K562 (cell line): ENCODE results near the gene SNRNP200. TPM values are rescaled to one million over a fixed set of nuclear protein-coding genes. Genes with fewer than 3 reads are reported as not detected.

ENCODE experiments used
- ATAC-seq: fragments of 200-7000 bp; cut with Tn5 transposase; 3 replicates; pipeline ENCODE4 v1.9.1; 2020; ENCODE audit warnings: moderate library complexity
- BruUV-seq: library from RNA; stranded (reverse); fragments of 400-500 nt; replicated peaks from 2 replicates; lab custom pipeline; 2021; lab: Mats Ljungman, UMichigan
- CTCF ChIA-PET: fragments of 300-600 bp; formaldehyde crosslinking; extraction: SDS; loops from one replicate; lab custom pipeline; 2021; ENCODE audit warnings: low intra/inter-chr PET ratio; lab: Yijun Ruan, JAX
- POLR2A ChIA-PET: fragments of 300-600, 350-650 bp; sonication (Branson Sonifier 250); formaldehyde crosslinking; extraction: SDS; loops from one replicate; lab custom pipeline; 2021; ENCODE audit warnings: antibody characterized with exemption, inconsistent platforms; lab: Yijun Ruan, JAX
- DNase-seq, 4 experiments: peaks; one replicate each; pipeline versions ENCODE4 v3.0.0 to v3.0.0-alpha.2; 2011 to 2018; ENCODE audit warnings: low spot score in 3 of 4, mixed read lengths in 3 of 4; ENCODE audit errors: extremely low read depth in 1 of 4
- FAIRE-seq: peaks from 2 replicates; lab custom pipeline; 2011; peaks lifted over from hg19 to GRCh38; lab: Jason Lieb, UNC
- H2AFZ ChIP-seq: 2 replicates; pipeline ENCODE4 v1.6.0; 2011; ENCODE audit warnings: low read depth, low read length, control low read depth, inconsistent platforms
- H3K27ac ChIP-seq: fragments of 200-600 bp; 3 replicates; pipeline ENCODE4 v1.8.0; 2011; ENCODE audit warnings: low read depth, mild to moderate bottlenecking, control low read depth, inconsistent platforms, low read length, moderate library complexity, mixed read lengths; ENCODE audit errors: extremely low read depth
- H3K27me3 ChIP-seq, 2 experiments: fragments of 300-600 bp in 1 of 2; 2 replicates in 1 of 2; 3 replicates in 1 of 2; pipeline versions ENCODE4 v1.6.0 to v1.8.0; 2011; ENCODE audit warnings: inconsistent platforms in 2 of 2, low read length in 2 of 2, mild to moderate bottlenecking in 1 of 2, mixed read lengths in 1 of 2, moderate library complexity in 1 of 2; ENCODE audit not compliant: control insufficient read depth in 2 of 2, insufficient read depth in 2 of 2
- H3K36me3 ChIP-seq: fragments of 300-600 bp; 3 replicates; pipeline ENCODE4 v1.8.0; 2011; ENCODE audit warnings: mild to moderate bottlenecking, low read length, inconsistent platforms; ENCODE audit not compliant: control insufficient read depth, insufficient read depth
- H3K4me1 ChIP-seq, 2 experiments: fragments of 200-600 bp in 1 of 2; replicated peaks in 1 of 2; 2 replicates in 1 of 2; 3 replicates in 1 of 2; pipeline versions ENCODE4 v1.5.1 to v1.8.0; 2011; ENCODE audit warnings: inconsistent platforms in 2 of 2, low read length in 2 of 2, mild to moderate bottlenecking in 1 of 2, mixed read lengths in 1 of 2, moderate library complexity in 1 of 2; ENCODE audit not compliant: control insufficient read depth in 2 of 2, insufficient read depth in 2 of 2
- H3K4me2 ChIP-seq: 2 replicates; pipeline ENCODE4 v1.6.1; 2011; ENCODE audit warnings: low read length, control low read depth, inconsistent platforms, mixed read lengths; ENCODE audit not compliant: insufficient read depth
- H3K4me3 ChIP-seq: fragments of 200-600 bp; sonication (generic), shearing (Covaris generic); 2 replicates; pipeline ENCODE4 v1.5.1; 2016; ENCODE audit warnings: control low read depth, inconsistent platforms
- H3K79me2 ChIP-seq: fragments of 200-600 bp; 3 replicates; pipeline ENCODE4 v1.8.0; 2011; ENCODE audit warnings: low read length, inconsistent platforms; ENCODE audit not compliant: control insufficient read depth, insufficient read depth
- H3K9ac ChIP-seq, 2 experiments: 2 replicates each; pipeline versions ENCODE4 v1.6.0 to v1.6.1; 2011; ENCODE audit warnings: low read depth in 2 of 2, low read length in 2 of 2, control low read depth in 1 of 2, inconsistent platforms in 1 of 2, mild to moderate bottlenecking in 1 of 2, mixed read lengths in 1 of 2; ENCODE audit not compliant: insufficient read depth in 1 of 2
- H3K9me1 ChIP-seq: one replicate; pipeline ENCODE4 v1.6.0; 2011; ENCODE audit warnings: inconsistent platforms, mild to moderate bottlenecking, low read length, moderate library complexity; ENCODE audit not compliant: control insufficient read depth, insufficient read depth
- H3K9me3 ChIP-seq: replicated peaks from 2 replicates; pipeline ENCODE4 v1.5.1; 2011; ENCODE audit warnings: low read depth, low read length, inconsistent platforms; ENCODE audit not compliant: control insufficient read depth, insufficient read depth
- H4K20me1 ChIP-seq: replicated peaks from 2 replicates; pipeline ENCODE4 v1.6.1; 2011; ENCODE audit warnings: low read length, inconsistent platforms, mixed read lengths; ENCODE audit not compliant: control insufficient read depth, insufficient read depth
- ARHGAP35 ChIP-seq: fragments of 450-650 bp; IDR thresholded peaks from 2 replicates; pipeline ENCODE4 v1.6.1; 2018; ENCODE audit not compliant: partially characterized antibody
- CBFA2T3 ChIP-seq: fragments of 450-650 bp; IDR thresholded peaks from 2 replicates; pipeline ENCODE4 v1.6.1; 2017
- FOXK2 ChIP-seq, 2 experiments: fragments of 450-650 bp; IDR thresholded peaks in 1 of 2; conservative IDR thresholded peaks in 1 of 2; 2 replicates each; pipeline ENCODE4 v1.6.1; 2016; ENCODE audit warnings: low read depth in 2 of 2, mild to moderate bottlenecking in 1 of 2
- RHOXF2B ChIP-seq: fragments of 250-450 bp; sonication (Bioruptor Pico); conservative IDR thresholded peaks from 2 replicates; pipeline ENCODE4 v1.5.1; 2021
- SPI1 ChIP-seq: IDR thresholded peaks from 2 replicates; pipeline ENCODE4 v1.6.1; 2011; ENCODE audit warnings: low read depth, low read length, control low read depth, borderline replicate concordance
- ZKSCAN3 ChIP-seq: fragments of 250-450 bp; sonication (Bioruptor Pico); IDR thresholded peaks from 2 replicates; pipeline ENCODE4 v1.4.0; 2020
- ZNF584 ChIP-seq: fragments of 200-800 bp; sonication (Bioruptor generic); IDR thresholded peaks from 2 replicates; pipeline ENCODE4 v1.6.1; 2016; ENCODE audit warnings: low read depth, mild to moderate bottlenecking, missing genetic modification characterization, missing compliant biosample characterization
- WGBS: fragments of 100-300 bp; shearing (Covaris generic); methylation state at CpG from one replicate; pipeline ENCODE4 v1.1.6; 2016; ENCODE audit warnings: low coverage, mixed read lengths; ENCODE audit not compliant: insufficient coverage; ENCODE audit errors: missing lambda C conversion rate; 5-methylcytosine and 5-hydroxymethylcytosine counted together
- in situ Hi-C: fragments of 300-500 bp; cut with MboI; formaldehyde crosslinking; loops from 4 replicates; pipeline ENCODE4 v1.15.0; 2018; ENCODE audit warnings: inconsistent platforms, mixed read lengths
- intact Hi-C: fragments of 100-400 bp; cut with micrococcal nuclease; formaldehyde crosslinking; loops from 2 replicates; pipeline ENCODE4 v1.14.2; 2022
- polyA plus RNA-seq, 8 experiments: library from polyadenylated mRNA; depleted of rRNA in 4 of 8; stranded (reverse) in 5 of 8; unstranded in 3 of 8; fragments of >200 nt; fragmentation: Nextera tagmentation in 2 of 8; fragmentation: Illumina TruSeq in 1 of 8; extraction: Ambion mirVana in 2 of 8; extraction: Trizol in 1 of 8; gene quantifications; 2 replicates each; pipeline versions ENCODE4 v1.2.1 to v1.2.3, GENCODE V29; 2011 to 2014; ENCODE audit warnings: inconsistent platforms in 1 of 8, missing spikeins in 1 of 8
- total RNA-seq, 7 experiments: library from RNA; depleted of rRNA in 6 of 7; stranded (reverse); fragments of >200 nt in 6 of 7; fragmentation: Illumina TruSeq in 2 of 7; extraction: Trizol in 2 of 7; gene quantifications; 2 replicates each; pipeline versions ENCODE4 v1.2.1 to v1.2.3, GENCODE V29; 2011 to 2021; ENCODE audit warnings: low replicate concordance in 1 of 7

The SNRNP200 gene
- total and polyA plus RNA-seq, 9 of the 15 experiments (the other 6 are each of a cell fraction or from before 2014, with no cell fraction given): 76.1 to 231 (median 155) TPM

GRCh38 chr2:96326564-96326963 is 21.2 kb upstream of the SNRNP200 start:
- intact Hi-C loops: no loop called here
- BruUV-seq: TSS peak; percentile 45
- TF ChIP-seq CBFA2T3 (peak; percentile 20), ARHGAP35 (no peak)
- Histone ChIP-seq H3K4me2 (peak overlapping the region; percentile 64), H4K20me1 (no peaks in the 10 kb centered on the region), H3K9me1 (no peaks in the 10 kb centered on the region), H3K9me3 (no peaks in the 10 kb centered on the region), H3K9ac (peak overlapping the region; percentile 56 to 90; a peak in 1 of 4 replicates), H3K4me3 (no peak overlapping the region), H3K79me2 (peaks cover 16% of the 10 kb centered on the region; the same call in 2 of the 3 replicates), H3K4me1 (peaks cover 11 to 28% of the 10 kb centered on the region in 2 experiments; a peak in 4 of 5 replicates), H3K36me3 (peaks cover 19% of the 10 kb centered on the region; the same call in 2 of the 3 replicates), H3K27ac (no peak overlapping the region), H3K27me3 (no peaks in the 10 kb centered on the region), H2AFZ (0 out of 2 replicates have a peak overlapping the region, but pooled peaks have one; percentile 4)
- no peak for DNase-seq
- in situ Hi-C loops: no loop called here
- ATAC-seq: no peak
- 77% methylated on average over 8 of the region's 8 CpGs for WGBS
- FAIRE-seq: peak; percentile 26
- CTCF ChIA-PET: no interaction called here
- POLR2A ChIA-PET: interaction anchor here (1.0 to 1.1 kb wide), 2 partner anchors 10 to 14 kb away, joined by 4 to 5 read pairs; partner anchors contain the start of gene NCAPH

- POLR2A ChIA-PET: interaction anchor here (0.6 to 3.9 kb wide), 5 partner anchors 9 to 35 kb away, joined by 3 to 32 read pairs (median 4); partner anchors contain the start of gene NCAPH
- 50% methylated on average over 8 of the region's 8 CpGs for WGBS
- CTCF ChIA-PET: no interaction called here
- Histone ChIP-seq H3K9me3 (no peaks in the 10 kb centered on the region), H3K9ac (peak overlapping the region; percentile 56 to 90), H3K9me1 (no peaks in the 10 kb centered on the region), H3K4me1 (peaks cover 11 to 35% of the 10 kb centered on the region in 2 experiments; a peak in 4 of 5 replicates), H3K27me3 (no peaks in the 10 kb centered on the region), H4K20me1 (no peaks in the 10 kb centered on the region), H3K4me3 (peak overlapping the region; percentile 44), H3K36me3 (peaks cover 19% of the 10 kb centered on the region; the same call in 2 of the 3 replicates), H3K4me2 (peak overlapping the region; percentile 64), H2AFZ (peak overlapping the region; percentile 75; the same call in 1 of the 2 replicates), H3K27ac (no peak overlapping the region; the same call in 2 of the 3 replicates), H3K79me2 (peaks cover 16% of the 10 kb centered on the region; the same call in 2 of the 3 replicates)
- in situ Hi-C loops (no loop called here), intact Hi-C loops (no loop called here)
- no peak for FAIRE-seq
- no peak for TF ChIP-seq FOXK2 (conservative IDR thresholded peaks at IDR 0.05 in 1 of 2, IDR thresholded peaks at IDR 0.05 in 1 of 2; ENCODE audit: low read depth in 2 of 2)
- TF ChIP-seq ZNF584 (CRISPR knock-in tag): no peak
- no peak for TF ChIP-seq RHOXF2B
- peak; percentile 35; the same call in 1 of the 2 replicates for TF ChIP-seq SPI1
- TF ChIP-seq ZKSCAN3 (CRISPR knock-in tag): no peak
- no TSS peak for BruUV-seq
- no peak for ATAC-seq
- DNase-seq: no peak
Observed at GRCh38 chr2:96325884-96326255, 20.5 kb upstream of the SNRNP200 start.
